HepG2 (cell line): Measurements from ENCODE around the gene CYBC1. TPM values are rescaled to one million over a fixed set of nuclear protein-coding genes. Genes with fewer than 3 reads are reported as not detected.
A peak's percentile ranks its signal among the peaks of the same experiment; 100 is the strongest.

Experiments
- CBX5 ChIP-seq: sonication (generic); formaldehyde crosslinking; IDR thresholded peaks from 2 replicates; pipeline ENCODE4 v1.4.0; 2020; ENCODE audit warnings: missing genetic modification reagents, borderline replicate concordance
- FOXC1 ChIP-seq: sonication (generic); formaldehyde crosslinking; IDR thresholded peaks from 2 replicates; pipeline ENCODE4 v1.8.0; 2022; ENCODE audit warnings: mild to moderate bottlenecking, missing genetic modification reagents, borderline replicate concordance
- FOXK2 ChIP-seq: fragments of 450-650 bp; IDR thresholded peaks from 2 replicates; pipeline ENCODE4 v1.6.1; 2016
- GFI1 ChIP-seq: sonication (generic); formaldehyde crosslinking; IDR thresholded peaks from 2 replicates; pipeline ENCODE4 v1.5.0; 2020; ENCODE audit warnings: missing genetic modification reagents, mild to moderate bottlenecking, borderline replicate concordance
- HDAC1 ChIP-seq: sonication (generic); formaldehyde crosslinking; IDR thresholded peaks from 2 replicates; pipeline ENCODE4 v1.5.1; 2020; ENCODE audit warnings: mild to moderate bottlenecking, missing genetic modification reagents
- HMG20A ChIP-seq: IDR thresholded peaks from 2 replicates; pipeline ENCODE4 v1.6.1; 2016; ENCODE audit warnings: borderline replicate concordance
- JUND ChIP-seq: sonication (generic); formaldehyde crosslinking; IDR thresholded peaks from 2 replicates; pipeline ENCODE4 v1.8.0; 2022; ENCODE audit warnings: mild to moderate bottlenecking, missing genetic modification reagents
- KAT7 ChIP-seq: IDR thresholded peaks from 2 replicates; pipeline ENCODE4 v1.6.1; 2018; ENCODE audit warnings: borderline replicate concordance, missing compliant biosample characterization
- MIER2 ChIP-seq: IDR thresholded peaks from 2 replicates; pipeline ENCODE4 v1.6.1; 2016; ENCODE audit warnings: missing biosample characterization, missing genetic modification reagents
- MTF1 ChIP-seq: sonication (generic); formaldehyde crosslinking; IDR thresholded peaks from 2 replicates; pipeline ENCODE4 v1.5.0; 2020; ENCODE audit warnings: missing genetic modification reagents
- NRL ChIP-seq: sonication (generic); formaldehyde crosslinking; IDR thresholded peaks from 2 replicates; pipeline ENCODE4 v1.5.0; 2020; ENCODE audit warnings: missing genetic modification reagents, mild to moderate bottlenecking, moderate library complexity, borderline replicate concordance
- REXO4 ChIP-seq: sonication (generic); formaldehyde crosslinking; IDR thresholded peaks from 2 replicates; pipeline ENCODE4 v1.8.0; 2022; ENCODE audit warnings: missing genetic modification reagents, mild to moderate bottlenecking, borderline replicate concordance
- SKI ChIP-seq: fragments of 450-650 bp; IDR thresholded peaks from one replicate; pipeline ENCODE4 v1.6.1; 2018; ENCODE audit warnings: mild to moderate bottlenecking; ENCODE audit not compliant: partially characterized antibody
- TCF12 ChIP-seq, 2 experiments: fragments of 450-650 bp in 1 of 2; sonication (generic) in 1 of 2; formaldehyde crosslinking in 1 of 2; IDR thresholded peaks; 2 replicates each; pipeline versions ENCODE4 v1.6.1 to v1.8.0; 2017 to 2022; ENCODE audit warnings: antibody characterized with exemption in 1 of 2, mild to moderate bottlenecking in 1 of 2, missing genetic modification reagents in 1 of 2, moderate library complexity in 1 of 2
- THYN1 ChIP-seq: sonication (generic); formaldehyde crosslinking; IDR thresholded peaks from 2 replicates; pipeline ENCODE4 v1.8.1; 2023; ENCODE audit warnings: low read depth, mild to moderate bottlenecking, moderate library complexity, missing genetic modification reagents, borderline replicate concordance
- TMF1 ChIP-seq: sonication (generic); formaldehyde crosslinking; IDR thresholded peaks from 2 replicates; pipeline ENCODE4 v1.8.1; 2022; ENCODE audit warnings: low read depth, missing genetic modification reagents
- ZC3H4 ChIP-seq: sonication (generic); formaldehyde crosslinking; IDR thresholded peaks from 2 replicates; pipeline ENCODE4 v1.4.0; 2020; ENCODE audit warnings: missing genetic modification reagents, borderline replicate concordance
- ZFP90 ChIP-seq: sonication (generic); formaldehyde crosslinking; IDR thresholded peaks from 2 replicates; pipeline ENCODE4 v1.8.0; 2022; ENCODE audit warnings: missing genetic modification reagents, mild to moderate bottlenecking, inconsistent platforms, borderline replicate concordance
- ZMYM2 ChIP-seq: sonication (generic); formaldehyde crosslinking; IDR thresholded peaks from 2 replicates; pipeline ENCODE4 v1.8.0; 2022; ENCODE audit warnings: mild to moderate bottlenecking, missing genetic modification reagents
- ZNF326 ChIP-seq: sonication (generic); formaldehyde crosslinking; IDR thresholded peaks from 2 replicates; pipeline ENCODE4 v1.4.0; 2020; ENCODE audit warnings: missing genetic modification reagents, borderline replicate concordance
- ZNF343 ChIP-seq: sonication (generic); formaldehyde crosslinking; IDR thresholded peaks from 2 replicates; pipeline ENCODE4 v1.4.0; 2020; ENCODE audit warnings: mild to moderate bottlenecking, missing genetic modification reagents
- ZNF432 ChIP-seq: sonication (generic); formaldehyde crosslinking; IDR thresholded peaks from 2 replicates; pipeline ENCODE4 v1.5.0; 2020; ENCODE audit warnings: missing genetic modification reagents, mild to moderate bottlenecking, borderline replicate concordance
- ZNF670 ChIP-seq: sonication (generic); formaldehyde crosslinking; IDR thresholded peaks from 2 replicates; pipeline ENCODE4 v1.8.0; 2022; ENCODE audit warnings: mild to moderate bottlenecking, missing genetic modification reagents, borderline replicate concordance
- ZNF773 ChIP-seq: sonication (generic); formaldehyde crosslinking; IDR thresholded peaks from 2 replicates; pipeline ENCODE4 v1.4.0; 2020; ENCODE audit warnings: missing genetic modification reagents, borderline replicate concordance
- ZNF780A ChIP-seq: sonication (generic); formaldehyde crosslinking; IDR thresholded peaks from 2 replicates; pipeline ENCODE4 v1.8.0; 2022; ENCODE audit warnings: mild to moderate bottlenecking, missing genetic modification reagents, moderate library complexity
- ZNF781 ChIP-seq: sonication (generic); formaldehyde crosslinking; IDR thresholded peaks from 2 replicates; pipeline ENCODE4 v1.5.1; 2020; ENCODE audit warnings: borderline replicate concordance, mild to moderate bottlenecking, missing genetic modification reagents; ENCODE audit errors: not compliant biosample characterization
- polyA plus RNA-seq, 8 experiments: library from polyadenylated mRNA; depleted of rRNA in 3 of 8; stranded (reverse) in 7 of 8; unstranded in 1 of 8; fragments of >200 nt; fragmentation: Illumina TruSeq in 4 of 8; extraction: Trizol in 4 of 8; gene quantifications; 2 replicates each; pipeline versions ENCODE4 v1.2.1 to v1.2.3, GENCODE V29; 2011 to 2016; ENCODE audit warnings: low read depth in 4 of 8, missing spikeins in 1 of 8, mixed read lengths in 1 of 8; ENCODE audit not compliant: insufficient read depth in 1 of 8
- total RNA-seq, 5 experiments: library from RNA; depleted of rRNA; stranded (reverse); fragments of >200 nt; fragmentation: Illumina TruSeq; extraction: Trizol; gene quantifications; 2 replicates each; pipeline ENCODE4 v1.2.3, GENCODE V29; 2016; ENCODE audit warnings: low read depth in 1 of 5
- TF ChIP-seq, protein P1 (sequence below): sonication (generic); formaldehyde crosslinking; IDR thresholded peaks from 2 replicates; pipeline ENCODE4 v1.8.0; 2022; ENCODE audit warnings: missing genetic modification reagents, low read depth, mild to moderate bottlenecking, borderline replicate concordance
- TF ChIP-seq, protein P2 (sequence below): sonication (generic); formaldehyde crosslinking; IDR thresholded peaks from 2 replicates; pipeline ENCODE4 v1.4.0; 2020; ENCODE audit warnings: missing genetic modification reagents; ENCODE audit errors: not compliant biosample characterization
- TF ChIP-seq, protein P3 (sequence below): sonication (generic); formaldehyde crosslinking; IDR thresholded peaks from 2 replicates; pipeline ENCODE4 v1.9.0; 2021; ENCODE audit warnings: missing genetic modification reagents, borderline replicate concordance

Gene CYBC1
- total and polyA plus RNA-seq, 2 of the 13 experiments (the other 11 are each of a cell fraction or from before 2014, with no cell fraction given) = 43.4 to 44.1 TPM

DNA sequence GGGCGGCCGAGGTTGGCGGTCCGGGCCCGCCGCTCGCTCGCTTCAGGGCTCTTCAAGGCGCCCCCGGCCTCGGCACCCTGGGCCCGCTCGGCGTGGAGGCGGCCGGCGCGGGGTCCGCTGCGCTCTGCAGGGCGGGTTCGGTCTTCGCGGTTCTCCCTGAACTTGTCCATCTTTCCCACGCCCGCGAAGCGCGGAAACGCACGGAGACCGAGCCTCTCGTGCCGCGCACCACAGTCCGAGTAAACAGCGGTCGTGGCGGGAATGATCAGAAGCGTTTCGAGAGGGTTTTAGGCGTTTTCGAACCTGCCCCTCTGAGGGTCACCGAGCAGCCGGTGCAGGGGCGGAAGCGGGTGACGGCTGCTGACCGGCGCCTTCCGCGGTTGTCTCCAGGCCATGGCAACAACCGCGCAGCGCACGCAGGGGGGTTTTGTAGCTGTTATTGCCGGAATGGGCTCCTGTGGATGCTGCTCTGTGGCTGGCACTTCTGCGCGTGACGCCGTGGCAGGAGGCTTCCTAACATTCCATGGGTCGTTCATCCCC lies 8.4 kb upstream of the CYBC1 start (continued):
- no peak for TF ChIP-seq ZMYM2 (CRISPR knock-in tag)
- TF ChIP-seq ZC3H4 (CRISPR knock-in tag) = no peak
- TF ChIP-seq TCF12 (IDR thresholded peaks at IDR 0.05) = no peak
- TF ChIP-seq TCF12 (CRISPR knock-in tag; IDR thresholded peaks at IDR 0.05) = no peak
- no peak for TF ChIP-seq TMF1 (CRISPR knock-in tag)
- peak; percentile 11; the same call in 1 of the 2 replicates for TF ChIP-seq NRL (CRISPR knock-in tag)
- peak; percentile 67 for TF ChIP-seq HDAC1 (CRISPR knock-in tag)
- no peak for TF ChIP-seq GFI1 (CRISPR knock-in tag)
- TF ChIP-seq, protein P1, sequence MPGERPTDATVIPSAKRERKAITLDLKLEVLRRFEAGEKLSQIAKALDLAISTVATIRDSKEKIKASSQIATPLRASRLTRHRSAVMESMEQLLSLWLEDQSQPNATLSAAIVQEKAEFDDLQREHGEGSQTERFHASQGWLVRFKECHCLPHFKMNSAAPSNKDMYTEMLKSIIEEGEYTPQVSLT (CRISPR knock-in tag) = no peak; the same call in 1 of the 2 replicates
- TF ChIP-seq, protein P2, sequence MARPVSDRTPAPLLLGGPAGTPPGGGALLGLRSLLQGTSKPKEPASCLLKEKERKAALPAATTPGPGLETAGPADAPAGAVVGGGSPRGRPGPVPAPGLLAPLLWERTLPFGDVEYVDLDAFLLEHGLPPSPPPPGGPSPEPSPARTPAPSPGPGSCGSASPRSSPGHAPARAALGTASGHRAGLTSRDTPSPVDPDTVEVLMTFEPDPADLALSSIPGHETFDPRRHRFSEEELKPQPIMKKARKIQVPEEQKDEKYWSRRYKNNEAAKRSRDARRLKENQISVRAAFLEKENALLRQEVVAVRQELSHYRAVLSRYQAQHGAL = no peak
- TF ChIP-seq, protein P3, sequence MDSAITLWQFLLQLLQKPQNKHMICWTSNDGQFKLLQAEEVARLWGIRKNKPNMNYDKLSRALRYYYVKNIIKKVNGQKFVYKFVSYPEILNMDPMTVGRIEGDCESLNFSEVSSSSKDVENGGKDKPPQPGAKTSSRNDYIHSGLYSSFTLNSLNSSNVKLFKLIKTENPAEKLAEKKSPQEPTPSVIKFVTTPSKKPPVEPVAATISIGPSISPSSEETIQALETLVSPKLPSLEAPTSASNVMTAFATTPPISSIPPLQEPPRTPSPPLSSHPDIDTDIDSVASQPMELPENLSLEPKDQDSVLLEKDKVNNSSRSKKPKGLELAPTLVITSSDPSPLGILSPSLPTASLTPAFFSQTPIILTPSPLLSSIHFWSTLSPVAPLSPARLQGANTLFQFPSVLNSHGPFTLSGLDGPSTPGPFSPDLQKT = no peak; the same call in 1 of the 2 replicates
- TF ChIP-seq SKI = no peak
- no peak for TF ChIP-seq MIER2 (CRISPR knock-in tag)
- no peak for TF ChIP-seq ZNF670 (CRISPR knock-in tag)
- TF ChIP-seq JUND = no peak
- no peak for TF ChIP-seq FOXK2
- no peak for TF ChIP-seq KAT7
- TF ChIP-seq MTF1 (CRISPR knock-in tag) = no peak
- no peak for TF ChIP-seq ZNF343
- no peak for TF ChIP-seq ZNF326 (CRISPR knock-in tag)
- TF ChIP-seq THYN1 (CRISPR knock-in tag) = no peak
- TF ChIP-seq ZNF781 = no peak
- no peak for TF ChIP-seq ZFP90 (CRISPR knock-in tag)
- TF ChIP-seq HMG20A (CRISPR knock-in tag) = no peak
- no peak for TF ChIP-seq CBX5
- no peak for TF ChIP-seq FOXC1 (CRISPR knock-in tag)
- TF ChIP-seq ZNF780A = no peak
- 0 out of 2 replicates have a peak, but pooled peaks have one; percentile 15 for TF ChIP-seq ZNF432 (CRISPR knock-in tag)
- no peak for TF ChIP-seq REXO4 (CRISPR knock-in tag)
- TF ChIP-seq ZNF773 (CRISPR knock-in tag) = no peak
